Psoas muscle (tissue), 8 donors: ENCODE results near the gene CNTNAP3. TPM values are rescaled to one million over a fixed set of nuclear protein-coding genes. Genes with fewer than 3 reads are reported as not detected.
"Not testable (repeated sequence)": the region's sequence is repeated elsewhere in the genome, so short reads cannot be mapped to it uniquely, and the experiment has no call there.

Experiments
- ATAC-seq, 4 donors: fragments of 200-7000 bp; cut with Tn5 transposase; one replicate each; pipeline ENCODE4 v1.9.1; 2020; ENCODE audit warnings: moderate library complexity in 3 of 4, mild to moderate bottlenecking in 2 of 4
- DNase-seq, 2 donors: peaks; one replicate each; pipeline ENCODE4 v3.0.0-alpha.2; 2020
- H3K27ac ChIP-seq: fragments of 200-600 bp; one replicate; pipeline ENCODE4 v1.8.0; 2022
- H3K27me3 ChIP-seq, 3 donors: fragments of 200-600 bp in 1 of 3; one replicate each; pipeline versions ENCODE4 v1.6.1 to v1.8.0; 2013 to 2022; ENCODE audit warnings: low read length in 2 of 3, mild to moderate bottlenecking in 2 of 3, moderate library complexity in 1 of 3; ENCODE audit not compliant: insufficient read depth in 3 of 3
- H3K36me3 ChIP-seq, 2 donors: fragments of 200-600 bp in 1 of 2; one replicate each; pipeline versions ENCODE4 v1.6.1 to v1.8.0; 2013 to 2022; ENCODE audit warnings: low read depth in 1 of 2, mild to moderate bottlenecking in 1 of 2, moderate library complexity in 1 of 2; ENCODE audit not compliant: insufficient read depth in 1 of 2
- H3K4me1 ChIP-seq: fragments of 200-600 bp; one replicate; pipeline ENCODE4 v1.8.0; 2022
- H3K4me3 ChIP-seq: fragments of 200-600 bp; one replicate; pipeline ENCODE4 v1.8.0; 2022; ENCODE audit warnings: mild to moderate bottlenecking
- H3K9me3 ChIP-seq: fragments of 200-600 bp; one replicate; pipeline ENCODE4 v1.8.0; 2022
- WGBS, 3 donors: extraction: QIAGEN DNeasy Blood & Tissue Kit; methylation state at CpG; one replicate each; pipeline versions ENCODE4 v1.1.6 to v1.1.7; 2013; 5-methylcytosine and 5-hydroxymethylcytosine counted together
- intact Hi-C, 2 donors: fragments of 100-400 bp; cut with DNase I; formaldehyde crosslinking; loops; one replicate each; pipeline versions ENCODE4 v1.11.0 to v1.14.2; 2022
- polyA plus RNA-seq, 3 donors: library from polyadenylated mRNA; stranded (reverse); fragments of 200-250 nt; gene quantifications; one replicate each; pipeline ENCODE4 v1.2.3, GENCODE V29; 2013
- total RNA-seq, 4 donors: library from RNA; stranded (reverse); fragmentation: NEBNext Ultra II Directional in 2 of 4; extraction: Animal tissue kit (Norgen Biotek cat#: 25700) in 2 of 4; gene quantifications; one replicate each; pipeline versions ENCODE4 v1.2.1 to v1.2.4, GENCODE V29; 2021 to 2023
- donor health status: healthy with polysubstance abuse.
- donor health status: DM: no; HTN: no; CAD: no; lungs with moderate emphysema.
- donor health status: Bipolar disorder and iron deficiency.
- donor health status: healthy.
- donor health status: DM: yes; HTN: yes; CAD: no.
- donor health status: DM: no; HTN: no; CAD: no.
- donor health status: DM: no; HTN: no; CAD: no.
- donor health status: DM: yes; HTN: yes; CAD: no.

The CNTNAP3 gene
- total and polyA plus RNA-seq, 7 donors: 0.14 to 1.2 (median 0.33) TPM

- H3K27ac ChIP-seq, H3K4me3 ChIP-seq, H3K27me3 ChIP-seq, ATAC-seq, DNase-seq, intact Hi-C loops, H3K36me3 ChIP-seq, H3K9me3 ChIP-seq, H3K4me1 ChIP-seq: not testable (repeated sequence)
- 53 to 70% (median 60%) methylated on average over 4 to 5 of the region's 5 CpGs for WGBS, 3 donors
These were observed 259.1 kb downstream of the CNTNAP3 start for GRCh38 chr9:39028855-39029254.

DNA sequence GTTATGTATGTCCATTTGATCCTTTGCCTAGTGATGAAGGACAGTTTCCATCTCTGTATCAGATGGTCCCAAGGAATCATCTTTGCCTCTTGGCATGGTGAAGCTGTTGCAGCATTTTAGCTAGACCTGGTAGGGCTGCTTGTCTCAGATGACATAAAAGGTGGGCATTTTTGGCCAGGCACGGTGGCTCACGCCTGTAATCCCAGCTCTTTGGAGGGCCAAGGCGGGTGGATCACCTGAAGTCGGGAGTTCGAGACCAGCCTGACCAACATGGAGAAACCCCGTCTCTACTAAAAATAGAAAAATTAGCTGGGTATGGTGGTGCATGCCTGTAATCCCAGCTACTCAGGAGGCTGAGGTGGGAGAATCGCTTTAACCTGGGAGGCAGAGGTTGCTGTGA, 259.8 kb downstream of the CNTNAP3 start:
- 88 to 89% (median 88%) methylated on average over 7 of the region's 7 CpGs for WGBS, 3 donors
- H3K36me3 ChIP-seq, H3K4me3 ChIP-seq, H3K27me3 ChIP-seq, DNase-seq, H3K27ac ChIP-seq, ATAC-seq, intact Hi-C loops, H3K9me3 ChIP-seq, H3K4me1 ChIP-seq: not testable (repeated sequence)

- H3K4me3 ChIP-seq, DNase-seq, H3K27ac ChIP-seq, H3K36me3 ChIP-seq, H3K9me3 ChIP-seq, ATAC-seq, intact Hi-C loops, H3K27me3 ChIP-seq, H3K4me1 ChIP-seq: not testable (repeated sequence)
- 68 to 75% (median 69%) methylated on average over 4 of the region's 4 CpGs for WGBS, 3 donors
These were observed 261.9 kb downstream of the CNTNAP3 start for GRCh38 chr9:39025911-39026588.

Other genes with a start within 250 kb of the CNTNAP3 start
- gene SPATA31A1, start 67.5 kb upstream of the CNTNAP3 start, total RNA-seq: not detected
- gene SPATA31A1, start 67.5 kb upstream of the CNTNAP3 start, polyA plus RNA-seq: not detected